ENCODE measurements around the gene ADSS1.

Gene ADSS1

DNA sequence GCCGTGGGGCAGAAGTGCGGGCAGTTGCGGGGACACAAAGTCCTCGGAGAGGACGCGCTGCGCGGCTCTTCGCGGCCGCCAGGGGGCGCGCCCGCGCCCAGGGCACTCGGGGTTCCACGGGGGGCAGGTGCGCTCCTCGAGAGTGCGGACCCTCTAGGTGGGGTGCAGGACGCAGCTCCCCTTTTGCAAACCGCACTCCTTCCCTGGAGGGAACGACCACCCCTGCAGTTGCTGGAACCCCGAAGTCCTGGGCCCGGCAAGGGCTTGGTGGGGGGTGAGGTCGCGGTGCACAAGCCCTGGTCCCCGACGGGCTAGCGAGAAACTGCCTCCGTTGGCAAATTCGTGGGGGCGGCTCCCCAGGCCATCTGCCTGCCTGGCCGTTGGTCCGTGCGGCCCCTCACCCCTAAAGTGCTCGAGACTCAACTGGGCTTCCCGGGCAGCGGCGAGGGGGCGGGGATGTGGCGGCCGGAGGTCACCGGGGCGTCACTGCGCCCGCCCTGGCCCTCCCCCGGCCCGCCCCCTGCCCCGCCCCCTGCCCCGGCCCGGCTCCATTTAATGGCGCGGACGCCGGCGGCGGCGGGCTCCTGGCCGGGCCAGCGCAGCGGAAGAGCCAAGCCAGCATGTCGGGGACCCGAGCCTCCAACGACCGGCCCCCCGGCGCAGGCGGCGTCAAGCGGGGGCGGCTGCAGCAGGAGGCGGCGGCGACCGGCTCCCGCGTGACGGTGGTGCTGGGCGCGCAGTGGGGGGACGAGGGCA lies at the start of gene ADSS1:
ADSS1 (plus strand) TSS at position 579 of the 756 bp plus-strand sequence; CDS start at position 621, 42 bp downstream.
- no peak for DNase-seq (ENCODE audit: low read depth, low spot score)
- no peak within 1 kb of the TSS for H3K27ac ChIP-seq

DNA sequence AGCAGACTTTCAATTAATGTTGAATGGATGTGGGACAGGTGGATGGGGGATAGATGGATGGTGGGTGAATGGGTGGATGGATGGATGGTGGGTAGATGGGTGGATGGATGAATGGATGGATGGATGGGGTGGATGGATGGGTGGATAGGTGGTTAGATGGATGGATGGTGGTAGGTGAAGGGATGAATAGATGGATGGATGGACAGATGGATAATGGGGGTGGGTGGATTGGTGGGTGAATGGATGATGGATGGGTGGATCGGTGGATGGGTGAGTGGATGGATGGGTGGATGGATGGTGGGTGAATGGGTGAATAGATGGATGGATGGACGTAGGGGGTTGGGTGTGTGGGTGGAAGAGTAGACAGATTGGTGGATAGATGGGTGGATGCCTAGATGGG lies 48.6 kb upstream of the ADSS1 start:
- H3K27ac ChIP-seq: no peak overlapping the region
- DNase-seq (ENCODE audit: low read depth, low spot score): no peak

DNA sequence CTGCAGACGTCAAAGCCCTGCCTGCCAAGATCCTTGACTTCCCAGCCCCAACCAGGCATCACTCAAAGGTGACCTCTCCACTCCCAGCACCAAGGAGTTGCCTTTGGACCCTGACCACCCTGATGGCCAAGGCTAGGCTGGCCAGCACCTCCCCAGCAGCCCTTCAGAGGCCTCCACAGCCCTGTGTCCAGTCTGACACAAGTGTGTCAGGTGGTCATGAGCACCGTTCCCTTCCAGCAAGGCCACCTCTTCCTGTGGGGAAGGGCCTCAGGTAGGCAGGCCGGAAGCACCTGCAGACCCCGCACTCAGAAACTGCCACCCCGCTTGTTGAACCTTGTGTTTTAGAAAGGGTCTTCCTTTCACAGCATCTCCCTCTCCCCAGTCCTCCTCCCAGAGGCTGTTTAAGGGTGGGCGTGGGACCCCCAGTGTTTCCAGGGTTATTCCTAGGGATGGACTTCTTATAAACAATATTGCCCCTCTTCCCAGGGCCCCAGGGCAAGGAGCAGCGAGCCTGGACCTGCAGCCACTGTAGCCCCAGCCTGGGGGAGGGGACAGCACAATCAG lies 47.8 kb upstream of the ADSS1 start:
- no peak for DNase-seq (ENCODE audit: low read depth, low spot score)
- H3K27ac ChIP-seq: no peak overlapping the region

DNA sequence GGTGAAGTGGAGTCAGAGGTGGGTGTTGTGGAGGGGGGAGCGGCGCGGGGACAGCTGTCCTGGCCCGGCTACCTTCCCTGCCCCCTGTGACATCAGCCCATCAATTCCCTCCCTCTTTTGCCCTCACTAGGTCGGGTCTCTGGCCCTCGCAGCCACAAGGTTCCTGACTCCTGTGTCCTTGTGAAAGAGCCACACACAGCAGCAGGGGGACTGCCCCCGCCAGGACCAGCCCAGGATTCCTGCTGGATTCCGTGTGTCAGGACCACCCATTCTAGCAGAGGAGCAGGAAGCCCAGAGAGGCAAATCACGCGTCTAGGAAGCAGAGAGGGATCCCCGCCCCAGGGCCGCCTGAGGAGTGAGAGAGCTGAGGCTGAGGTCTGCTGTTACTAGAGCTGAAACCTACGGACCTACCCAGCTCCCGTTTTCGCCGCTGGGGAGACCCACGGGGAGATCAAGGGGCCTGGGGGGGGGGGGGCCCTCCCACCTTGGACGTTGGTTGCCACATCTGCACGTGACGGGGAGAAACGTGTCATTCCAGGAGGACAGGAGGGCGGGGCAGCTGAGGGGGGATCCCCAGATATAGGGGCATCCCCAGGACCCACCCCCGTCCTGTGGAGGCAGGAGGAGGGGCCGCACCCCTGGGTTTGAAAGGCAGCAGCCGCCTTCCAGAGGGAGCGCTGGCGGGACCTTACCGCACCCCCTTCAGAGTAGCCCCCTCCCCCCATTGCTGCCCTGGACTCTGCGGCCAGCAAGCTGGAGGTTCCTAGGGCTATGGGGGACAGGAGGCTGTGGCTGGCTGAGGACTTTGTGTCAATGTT lies 47.1 kb upstream of the ADSS1 start:
- no peak for DNase-seq (ENCODE audit: low read depth, low spot score)
- peak overlapping the region; percentile 55 for H3K27ac ChIP-seq

DNA sequence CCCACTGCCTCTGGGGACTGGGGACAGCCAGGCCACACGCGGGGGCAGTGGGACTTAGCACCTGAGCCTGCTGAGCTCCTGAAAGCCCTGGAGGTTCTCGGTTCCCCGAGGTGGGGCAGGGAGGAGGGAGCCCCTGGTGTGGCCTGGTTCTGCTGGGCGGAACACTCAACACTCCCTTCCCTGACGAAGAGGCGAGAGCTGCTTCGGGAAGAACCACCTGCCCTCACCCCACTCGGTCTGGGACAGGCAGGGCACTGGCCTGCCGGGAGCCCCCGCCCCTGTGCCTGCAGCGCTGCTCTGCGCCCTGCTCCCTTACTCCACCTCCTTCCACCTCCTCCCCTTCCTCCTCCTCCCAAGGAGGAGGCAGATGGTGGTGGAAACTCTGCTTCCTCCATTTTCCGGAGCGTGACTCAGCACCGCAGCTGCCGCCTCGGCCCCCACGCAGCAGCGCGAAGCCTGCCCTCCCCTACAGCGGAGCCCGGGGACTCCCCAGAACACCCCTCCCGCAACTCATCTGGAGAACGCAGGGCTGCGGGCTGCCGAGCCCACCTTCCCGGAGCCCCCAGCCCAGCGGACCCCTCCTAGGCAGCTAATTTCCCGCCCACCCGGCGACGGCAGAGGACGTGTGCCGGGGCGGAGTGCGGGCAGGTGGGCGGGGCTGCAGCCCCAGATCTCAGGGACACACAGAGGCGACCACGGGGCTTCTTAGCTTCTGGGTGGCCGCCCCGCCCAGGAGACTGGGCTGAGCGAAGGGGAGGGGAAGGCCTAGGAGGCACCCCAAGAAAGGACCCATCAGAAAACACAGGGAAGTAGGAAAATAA lies 46.3 kb upstream of the ADSS1 start:
- DNase-seq (ENCODE audit: low read depth, low spot score): peak; percentile 37
- peak overlapping the region; percentile 55 for H3K27ac ChIP-seq

DNA sequence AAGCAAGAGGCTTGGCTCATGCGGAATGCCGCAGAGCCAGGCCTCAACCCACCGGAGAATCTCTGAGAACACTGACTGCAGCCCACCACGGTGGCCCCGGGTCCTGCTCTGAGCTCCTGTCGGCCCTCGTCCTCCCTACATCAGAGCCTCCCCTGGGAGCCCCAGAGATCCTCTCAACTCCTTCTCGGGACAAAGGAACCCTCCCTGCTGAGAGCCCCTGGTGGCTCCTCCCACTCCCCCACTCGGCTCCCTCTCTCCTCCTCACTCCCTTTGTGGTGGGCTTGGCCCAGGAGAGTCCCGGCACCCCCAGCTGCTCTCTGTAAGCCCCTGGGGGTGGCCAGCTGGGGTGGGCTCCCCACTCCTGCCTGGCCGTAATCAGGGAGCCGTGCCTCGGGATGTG lies 45.7 kb upstream of the ADSS1 start:
- DNase-seq (ENCODE audit: low read depth, low spot score): no peak
- peak overlapping the region; percentile 55 for H3K27ac ChIP-seq

DNA sequence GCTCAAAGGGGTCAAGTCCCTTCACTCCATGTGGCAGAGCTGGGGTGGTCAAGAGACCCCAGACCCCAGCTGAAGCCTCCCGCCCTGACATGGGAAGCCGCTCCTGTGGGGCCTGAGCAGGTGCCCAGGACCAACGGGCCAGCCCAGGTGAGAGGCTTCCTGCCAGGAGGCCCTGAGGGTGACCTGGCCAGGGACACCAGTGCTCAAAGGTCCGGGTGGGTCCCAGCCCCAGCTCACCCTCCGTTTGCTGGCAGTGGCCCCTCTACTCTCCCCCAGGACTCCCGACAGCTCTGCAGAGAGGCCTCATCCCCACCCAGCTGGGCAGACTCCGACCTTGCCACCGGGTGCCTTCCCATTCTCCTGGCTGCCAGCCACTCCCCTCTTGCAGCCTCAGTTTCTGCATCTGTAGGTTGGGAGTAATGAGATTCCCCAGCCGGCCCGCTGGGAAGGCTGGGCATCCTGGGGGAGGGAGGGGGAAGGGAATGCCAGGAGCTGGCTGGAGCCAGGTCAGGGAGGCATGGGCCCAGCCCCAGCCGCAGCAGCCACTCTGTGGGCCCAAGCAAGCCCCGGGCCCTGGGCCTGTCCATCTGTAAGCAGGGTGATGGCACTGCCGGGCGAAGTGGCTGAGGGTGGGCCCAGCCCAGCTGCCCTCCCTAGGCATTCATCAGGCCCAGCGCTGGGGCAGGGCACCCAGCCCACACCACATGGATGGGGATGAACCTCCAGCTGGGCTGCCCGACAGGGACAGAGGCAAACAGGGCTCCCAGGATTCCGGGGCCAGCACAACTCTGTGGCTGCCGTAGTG lies 44.9 kb upstream of the ADSS1 start:
- H3K27ac ChIP-seq: no peak overlapping the region
- DNase-seq (ENCODE audit: low read depth, low spot score): no peak

DNA sequence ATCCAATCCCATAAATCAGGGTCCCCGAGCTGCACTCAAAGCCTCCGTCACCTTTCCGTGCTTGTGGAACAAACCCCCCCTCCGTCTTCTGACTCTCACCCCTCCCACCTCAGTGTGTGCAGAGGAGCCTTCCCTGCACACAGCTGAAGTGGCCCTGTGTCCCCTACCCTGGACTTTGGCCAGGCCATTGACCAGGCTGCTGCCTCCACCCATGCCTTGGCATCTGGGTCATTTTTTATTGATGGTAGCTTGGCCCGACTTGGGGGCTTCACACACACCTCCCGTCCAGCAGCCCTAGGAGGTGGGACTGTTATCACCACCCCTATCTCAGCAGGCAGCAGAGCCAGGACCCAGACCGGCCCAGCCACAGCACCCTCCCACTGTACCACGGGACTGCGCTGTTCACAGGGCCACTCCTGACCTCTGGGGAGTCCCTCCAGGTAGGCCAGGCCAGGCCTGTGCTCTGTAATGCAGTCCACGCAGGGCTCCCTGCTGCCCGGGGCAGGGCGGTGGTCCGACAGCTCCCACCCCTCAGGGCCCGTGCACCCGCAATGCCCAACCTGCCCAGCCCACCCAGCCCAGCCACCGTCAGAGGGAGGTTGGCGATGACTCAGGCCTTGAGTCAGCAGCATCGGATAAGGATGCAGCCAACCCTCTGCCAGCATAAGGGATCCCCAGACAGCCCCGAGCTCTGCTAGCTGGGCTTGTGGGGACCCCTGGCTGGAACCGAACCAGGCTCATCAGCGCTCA lies 43.8 kb upstream of the ADSS1 start:
- peak; percentile 66 for DNase-seq (ENCODE audit: low read depth, low spot score)
- peak overlapping the region; percentile 96 for H3K27ac ChIP-seq

DNA sequence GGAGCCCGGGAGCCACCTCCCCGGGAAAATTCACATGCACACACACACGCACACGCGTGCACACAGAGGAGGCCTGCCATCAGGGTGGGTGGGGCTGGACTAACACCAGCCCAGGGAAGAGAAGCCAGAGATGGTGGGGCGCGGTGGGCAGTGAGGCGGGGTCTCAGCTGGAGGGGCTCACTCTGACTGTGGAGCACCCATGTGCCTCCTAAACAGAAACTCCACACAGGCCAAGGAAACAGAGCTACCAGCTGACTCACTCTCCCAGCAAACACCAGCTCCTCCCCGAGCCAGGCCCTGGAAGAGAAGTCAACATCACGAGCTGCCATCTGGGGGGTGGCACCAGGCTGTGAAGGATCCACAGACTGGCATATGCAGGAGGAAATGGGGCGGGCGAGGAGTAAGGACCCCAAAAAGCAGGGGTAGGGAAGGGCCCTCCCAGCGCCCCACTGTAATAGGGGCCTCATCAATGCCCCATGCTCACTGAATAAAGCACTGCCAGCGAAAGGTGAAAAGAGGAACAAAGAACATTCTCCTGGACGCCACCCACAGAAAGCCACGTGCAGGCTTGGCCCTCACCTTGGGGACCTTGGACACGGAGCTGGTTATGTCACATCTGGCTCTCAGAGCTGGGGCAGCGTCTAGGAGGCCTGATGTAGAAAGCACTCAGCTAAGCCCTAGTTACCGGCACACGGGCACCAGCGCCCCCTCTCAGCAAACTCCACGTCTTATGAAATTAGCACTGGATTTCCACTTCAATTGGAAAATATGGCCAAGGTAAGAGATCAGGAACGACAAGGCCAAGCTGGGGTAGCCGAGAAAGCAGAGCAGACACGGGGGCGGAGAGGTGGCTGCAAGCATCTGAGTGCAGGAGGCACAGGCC lies 43.0 kb upstream of the ADSS1 start:
- DNase-seq (ENCODE audit: low read depth, low spot score): peak; percentile 85
- peak overlapping the region; percentile 96 for H3K27ac ChIP-seq

DNA sequence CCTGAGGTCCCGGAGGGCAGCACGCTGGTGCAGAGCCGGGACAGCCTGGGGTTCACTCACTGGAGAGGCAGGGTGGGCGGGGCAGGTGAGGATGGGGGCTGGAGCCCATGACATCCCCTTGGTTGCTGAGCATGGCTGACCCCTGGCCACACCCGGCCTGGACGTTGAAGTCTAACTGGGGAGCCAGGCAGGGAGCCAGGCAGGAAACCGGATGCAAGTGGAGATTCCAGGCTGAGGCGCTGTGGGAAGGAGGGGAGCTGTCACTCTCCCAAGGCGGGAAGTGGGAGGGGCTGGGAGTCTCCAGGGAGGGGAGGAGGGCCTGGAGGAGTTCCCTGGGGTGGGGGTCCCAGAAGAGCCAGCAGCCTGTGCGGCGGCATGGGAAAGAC lies 42.3 kb upstream of the ADSS1 start:
- H3K27ac ChIP-seq: peak overlapping the region; percentile 96
- no peak for DNase-seq (ENCODE audit: low read depth, low spot score)

DNA sequence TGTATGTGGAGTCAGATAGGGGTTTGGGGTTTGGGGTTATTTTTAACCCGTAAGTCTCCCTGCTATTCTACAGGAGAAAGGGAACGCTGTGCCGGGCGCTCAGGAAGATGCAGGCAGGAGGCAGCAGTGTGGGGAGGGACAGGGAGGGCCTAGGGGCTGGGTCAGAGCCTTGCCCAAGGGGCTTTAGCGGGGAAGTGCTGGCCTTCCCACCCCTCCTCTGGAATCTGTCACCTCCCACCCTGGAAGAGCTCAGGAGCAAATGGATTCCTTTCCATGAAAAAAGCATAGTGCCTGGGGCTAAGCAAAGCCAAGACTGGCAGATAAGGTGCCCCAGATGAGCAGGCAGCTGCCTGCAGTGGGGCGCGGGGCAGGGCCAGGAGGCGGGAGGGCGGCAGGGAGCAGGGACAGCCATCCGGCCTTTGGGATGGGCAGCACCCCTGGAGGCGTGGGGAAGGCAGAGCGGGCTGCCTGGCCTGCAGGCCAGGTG lies 41.9 kb upstream of the ADSS1 start:
- H3K27ac ChIP-seq: peak overlapping the region; percentile 96
- DNase-seq (ENCODE audit: low read depth, low spot score): no peak

DNA sequence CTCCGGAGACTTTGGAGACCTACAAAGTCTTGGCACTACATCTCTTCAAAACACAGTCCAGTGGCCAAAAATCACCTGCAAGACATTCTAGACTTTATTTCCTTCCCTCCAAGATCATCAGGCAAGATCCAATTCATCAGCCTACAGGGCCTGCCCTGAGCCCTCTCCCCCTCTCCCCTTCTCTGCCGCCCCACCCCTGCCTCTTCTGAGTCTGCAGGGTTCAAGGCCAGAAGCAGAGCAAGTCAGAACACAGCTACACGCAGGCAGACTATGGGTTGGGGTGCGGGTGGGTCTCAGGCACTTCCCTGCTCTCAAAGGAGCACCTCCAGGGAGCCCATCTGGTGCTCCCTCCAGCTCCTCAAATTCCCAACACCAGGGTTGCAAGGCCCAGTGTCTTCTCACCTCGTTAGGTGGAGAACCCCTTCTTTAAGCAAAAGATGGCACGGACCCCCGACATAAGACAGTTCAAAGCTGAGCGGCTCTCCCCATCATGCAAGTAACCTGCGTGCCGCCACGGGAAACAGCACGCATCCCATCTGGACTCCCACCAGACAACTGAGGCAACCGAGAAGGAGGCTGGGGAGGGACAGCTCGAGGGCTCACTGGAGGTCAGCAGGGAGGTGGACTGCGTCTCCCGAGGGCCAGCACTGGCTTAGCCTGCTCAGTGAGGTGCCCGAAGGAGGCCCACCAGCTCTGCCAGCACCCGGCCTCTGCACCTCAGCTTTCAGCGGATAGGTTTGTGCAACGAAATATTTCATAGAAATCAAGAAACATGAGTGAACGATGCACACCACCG lies 40.2 kb upstream of the ADSS1 start:
- H3K27ac ChIP-seq: no peak overlapping the region
- no peak for DNase-seq (ENCODE audit: low read depth, low spot score)

DNA sequence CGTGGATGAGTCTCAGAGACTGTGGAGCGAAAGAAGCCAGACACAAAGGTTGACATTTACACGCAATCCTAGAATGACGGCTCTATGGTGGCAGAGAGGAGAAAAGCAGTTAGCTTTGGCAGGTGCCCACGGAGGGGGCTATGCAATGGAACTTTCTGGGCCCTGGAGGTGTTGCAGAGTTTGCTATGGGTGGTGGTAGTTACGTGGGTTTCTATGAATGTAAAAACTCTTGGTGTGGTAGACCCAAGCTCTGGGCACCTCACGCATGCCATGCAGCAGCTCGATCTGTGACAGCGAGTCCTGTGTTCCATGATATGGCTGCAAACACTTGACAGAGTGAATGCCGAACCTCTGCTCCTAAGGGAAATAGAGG lies 39.6 kb upstream of the ADSS1 start:
- no peak for DNase-seq (ENCODE audit: low read depth, low spot score)
- H3K27ac ChIP-seq: no peak overlapping the region

DNA sequence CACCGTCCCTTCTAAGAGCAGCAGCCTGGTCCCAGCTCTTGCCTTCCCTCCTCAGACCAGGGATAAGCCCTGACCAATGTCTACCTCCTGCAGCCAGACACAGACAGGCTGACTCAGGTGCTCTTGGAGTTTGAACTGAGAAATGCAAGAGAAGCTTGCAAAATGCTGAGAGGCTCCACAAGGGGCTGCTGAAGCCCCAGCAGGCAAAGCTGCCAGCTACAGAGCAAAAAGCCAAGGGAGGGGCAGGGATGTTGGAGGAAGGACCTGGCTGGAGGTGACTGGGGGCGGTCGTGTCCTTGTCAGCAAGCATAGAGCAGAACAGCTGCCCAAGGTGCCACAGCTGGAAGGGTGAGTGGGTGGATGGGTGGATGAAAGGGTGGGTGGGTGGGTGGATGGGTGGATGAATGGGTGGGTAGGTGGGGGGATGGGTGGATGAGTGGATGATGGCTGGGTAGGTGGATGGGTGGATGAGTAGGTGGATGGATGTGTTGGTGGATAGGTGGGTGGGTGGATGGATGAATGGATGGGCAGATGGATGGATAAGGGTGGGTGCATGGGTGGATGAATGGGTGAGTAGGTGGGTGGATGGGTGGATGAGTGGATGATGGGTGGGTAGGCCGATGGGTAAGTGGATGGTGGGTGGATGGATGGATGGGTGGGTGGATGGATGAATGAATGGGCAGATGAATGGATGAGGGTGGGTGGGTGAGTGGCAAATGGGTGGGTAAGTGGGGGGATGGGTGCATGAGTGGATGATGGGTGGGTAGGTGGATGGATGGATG lies 38.6 kb upstream of the ADSS1 start:
- no peak for DNase-seq (ENCODE audit: low read depth, low spot score)
- no peak overlapping the region for H3K27ac ChIP-seq

DNA sequence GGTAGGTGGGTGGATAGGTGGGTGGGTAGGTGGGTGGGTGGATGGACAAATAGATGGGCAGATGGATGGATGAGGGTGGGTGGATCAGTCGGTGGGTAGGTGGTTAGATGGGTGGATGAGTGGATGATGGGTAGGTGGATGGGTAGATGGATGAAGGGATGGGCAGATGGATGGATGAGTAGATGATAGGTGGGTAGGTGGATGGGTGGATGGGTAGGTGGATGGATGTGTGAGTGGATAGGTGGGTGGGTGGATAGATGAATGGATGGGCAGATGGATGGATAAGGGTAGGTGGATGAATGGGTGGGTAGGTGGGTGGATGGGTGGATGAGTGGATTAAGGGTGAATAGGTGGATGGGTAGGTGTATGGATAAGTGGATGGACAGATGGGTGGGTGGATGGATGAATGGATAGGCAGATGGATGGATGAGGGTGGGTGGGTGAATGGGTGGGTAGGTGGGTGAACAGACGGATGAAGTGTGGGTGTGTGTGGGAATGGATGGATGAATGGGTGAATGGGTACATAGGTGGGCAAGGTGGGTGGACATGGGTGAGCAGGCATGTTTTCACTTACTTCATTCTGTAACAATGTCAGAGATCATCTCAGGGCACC lies 37.9 kb upstream of the ADSS1 start:
- DNase-seq (ENCODE audit: low read depth, low spot score): no peak

More for the DNA sequence above, 37.9 kb upstream of the ADSS1 start:
- H3K27ac ChIP-seq: no peak overlapping the region

All from epithelial cell of prostate (primary cell).